HG03432 (cell line): ENCODE measurements around the gene PARP1.
"Not testable (repeated sequence)": the region's sequence is repeated elsewhere in the genome, so short reads cannot be mapped to it uniquely, and the experiment has no call there.

Experiments
- ATAC-seq: cut with Tn5 transposase; IDR thresholded peaks from one replicate; pipeline ENCODE4 v1.9.1; 2021; ENCODE audit warnings: mild to moderate bottlenecking, moderate library complexity; ENCODE audit not compliant: unreplicated experiment

The PARP1 gene

GRCh38 chr1:226357416-226357815 is 50.5 kb downstream of the PARP1 start:
- ATAC-seq = no peak

GRCh38 chr1:226355669-226356551 is 52.0 kb downstream of the PARP1 start:
- ATAC-seq = peak; percentile 48

GRCh38 chr1:226355016-226355415 is 52.9 kb downstream of the PARP1 start:
- ATAC-seq = no peak

- ATAC-seq = no peak
Measured at GRCh38 chr1:226353698-226354525, 54.0 kb downstream of the PARP1 start.

- ATAC-seq = no peak
Measured at GRCh38 chr1:226351709-226352108, 56.2 kb downstream of the PARP1 start.

- no peak for ATAC-seq
Measured at GRCh38 chr1:226350519-226350865, 57.4 kb downstream of the PARP1 start.

GRCh38 chr1:226349801-226350518 is 57.9 kb downstream of the PARP1 start:
- peak; percentile 69 for ATAC-seq

GRCh38 chr1:226349081-226349480 is 58.8 kb downstream of the PARP1 start:
- ATAC-seq = no peak

GRCh38 chr1:226344441-226345259 is 63.2 kb downstream of the PARP1 start:
- ATAC-seq = no peak

GRCh38 chr1:226342656-226343055 is 65.2 kb downstream of the PARP1 start:
- ATAC-seq = no peak

GRCh38 chr1:226340111-226340510 is 67.8 kb downstream of the PARP1 start:
- not testable (repeated sequence) for ATAC-seq

- ATAC-seq = no peak
Measured at GRCh38 chr1:226337276-226337875, 70.5 kb downstream of the PARP1 start.

- no peak for ATAC-seq
Measured at GRCh38 chr1:226335661-226336060, 72.2 kb downstream of the PARP1 start.

- no peak for ATAC-seq
Measured at GRCh38 chr1:226332947-226333346, 74.9 kb downstream of the PARP1 start.

- no peak for ATAC-seq
Measured at GRCh38 chr1:226329237-226329636, 78.7 kb downstream of the PARP1 start.

- ATAC-seq = no peak
Measured at GRCh38 chr1:226327761-226328162, 80.1 kb downstream of the PARP1 start.

GRCh38 chr1:226325178-226325577 is 82.7 kb downstream of the PARP1 start:
- no peak for ATAC-seq

- no peak for ATAC-seq
Measured at GRCh38 chr1:226324479-226324878, 83.4 kb downstream of the PARP1 start.

- ATAC-seq = no peak
Measured at GRCh38 chr1:226322986-226323385, 84.9 kb downstream of the PARP1 start.

- no peak for ATAC-seq
Measured at GRCh38 chr1:226320930-226321329, 87.0 kb downstream of the PARP1 start.
